Measurements from ENCODE around the gene MUC4.

- no peak for TF ChIP-seq CTCF (IDR thresholded peaks at IDR 0.05; ENCODE audit: poor library complexity, severe bottlenecking)
- no peak for TF ChIP-seq SMC3 (conservative IDR thresholded peaks at IDR 0.05; ENCODE audit: poor library complexity)
- TF ChIP-seq MXI1 (conservative IDR thresholded peaks at IDR 0.05; ENCODE audit: poor library complexity, severe bottlenecking) = no peak
- no peak for TF ChIP-seq EP300 (conservative IDR thresholded peaks at IDR 0.05; ENCODE audit: poor library complexity, severe bottlenecking)
- no peak for TF ChIP-seq RAD21 (conservative IDR thresholded peaks at IDR 0.05)
- TF ChIP-seq EZH2 (IDR thresholded peaks at IDR 0.05; ENCODE audit: borderline replicate concordance, insufficient read depth, low read length, poor library complexity, severe bottlenecking) = no peak
- no peak for TF ChIP-seq POLR2AphosphoS5 (IDR thresholded peaks at IDR 0.05)
Observed at GRCh38 chr3:195715134-195715533, 96.6 kb downstream of the MUC4 start.
